ENCODE measurements around the gene BCAR1.

- TF ChIP-seq CEBPB (IDR thresholded peaks at IDR 0.05; ENCODE audit: borderline replicate concordance in 1 of 2, low read depth in 2 of 2, low read length in 2 of 2) (no peak), JUND (IDR thresholded peaks at IDR 0.05; ENCODE audit: low read depth, low read length) (no peak), EP300 (IDR thresholded peaks at IDR 0.05; ENCODE audit: borderline replicate concordance in 1 of 2, control insufficient read depth in 1 of 2, low read depth in 2 of 2, low read length in 2 of 2) (no peak), CTCF (IDR thresholded peaks at IDR 0.05 in 2 of 3, conservative IDR thresholded peaks at IDR 0.05 in 1 of 3; ENCODE audit: control insufficient read depth in 2 of 3, extremely low read depth in 1 of 3, insufficient read depth in 1 of 3, low read depth in 3 of 3, low read length in 3 of 3) (no peak), ZBED1 (IDR thresholded peaks at IDR 0.05; ENCODE audit: borderline replicate concordance) (no peak), MYC (IDR thresholded peaks at IDR 0.05; ENCODE audit: insufficient read depth, insufficient read length, insufficient replicate concordance, low read length, severe bottlenecking) (no peak), E4F1 (IDR thresholded peaks at IDR 0.05; ENCODE audit: borderline replicate concordance, partially characterized antibody) (no peak), PRDM15 (CRISPR knock-in tag; IDR thresholded peaks at IDR 0.05) (no peak)
- TF ChIP-seq, protein P1, sequence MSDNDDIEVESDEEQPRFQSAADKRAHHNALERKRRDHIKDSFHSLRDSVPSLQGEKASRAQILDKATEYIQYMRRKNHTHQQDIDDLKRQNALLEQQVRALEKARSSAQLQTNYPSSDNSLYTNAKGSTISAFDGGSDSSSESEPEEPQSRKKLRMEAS (IDR thresholded peaks at IDR 0.05; ENCODE audit: low read depth, low read length): no peak
Observed at GRCh38 chr16:75193730-75194444, 57.5 kb downstream of the BCAR1 start.
